Common myeloid progenitor, CD34-positive (primary cell): ENCODE results near the gene KLHL26.

Experiments
- CTCF ChIA-PET: fragments of 350-600 bp; sonication (Branson Sonifier 250); formaldehyde crosslinking; loops from one replicate; lab custom pipeline; 2021; ENCODE audit warnings: antibody characterized with exemption; lab: Charles Lee
- POLR2A ChIA-PET: fragments of 350-600 bp; sonication (Branson Sonifier 250); formaldehyde crosslinking; loops from one replicate; lab custom pipeline; 2021; ENCODE audit warnings: antibody characterized with exemption; lab: Charles Lee
- DNase-seq, 3 donors: peaks; one replicate each; pipeline versions ENCODE4 v3.0.0 to v3.0.0-alpha.2; 2013
- H3K27ac ChIP-seq, 2 experiments: 1 replicate in 1 of 2; 2 replicates in 1 of 2; pipeline ENCODE4 v1.7.0; 2013; ENCODE audit warnings: inconsistent platforms in 2 of 2, low read length in 2 of 2, mild to moderate bottlenecking in 2 of 2, low read depth in 1 of 2, moderate library complexity in 1 of 2; ENCODE audit not compliant: severe bottlenecking in 2 of 2, insufficient read depth in 1 of 2, poor library complexity in 1 of 2
- H3K27me3 ChIP-seq, 5 experiments: replicated peaks in 2 of 5; 1 replicate in 3 of 5; 2 replicates in 2 of 5; pipeline versions ENCODE4 v1.6.1 to v1.7.0; 2013; ENCODE audit warnings: low read length in 4 of 5, mild to moderate bottlenecking in 2 of 5, moderate library complexity in 2 of 5, inconsistent platforms in 1 of 5; ENCODE audit not compliant: insufficient read depth in 5 of 5, control insufficient read depth in 4 of 5
- H3K36me3 ChIP-seq, 4 experiments: 1 replicate in 2 of 4; 2 replicates in 2 of 4; pipeline versions ENCODE4 v1.6.1 to v1.7.0; 2013; ENCODE audit warnings: low read length in 3 of 4, control low read depth in 1 of 4, mild to moderate bottlenecking in 1 of 4; ENCODE audit not compliant: control insufficient read depth in 4 of 4, insufficient read depth in 4 of 4
- H3K4me1 ChIP-seq, 4 experiments: 1 replicate in 3 of 4; 2 replicates in 1 of 4; pipeline versions ENCODE4 v1.6.1 to v1.7.1; 2013; ENCODE audit warnings: low read length in 3 of 4, mild to moderate bottlenecking in 3 of 4, control low read depth in 1 of 4, inconsistent platforms in 1 of 4, moderate library complexity in 1 of 4; ENCODE audit not compliant: control insufficient read depth in 4 of 4, insufficient read depth in 4 of 4; ENCODE audit errors: control extremely low read depth in 1 of 4
- H3K4me3 ChIP-seq, 7 experiments: 1 replicate in 4 of 7; 2 replicates in 3 of 7; pipeline versions ENCODE4 v1.5.1 to v1.7.0; 2013; ENCODE audit warnings: mild to moderate bottlenecking in 7 of 7, low read length in 6 of 7, moderate library complexity in 6 of 7, inconsistent platforms in 2 of 7, low read depth in 2 of 7, control low read depth in 1 of 7; ENCODE audit not compliant: insufficient read depth in 4 of 7, control insufficient read depth in 1 of 7; ENCODE audit errors: extremely low read depth in 1 of 7
- H3K9me3 ChIP-seq, 5 experiments: 1 replicate in 4 of 5; 2 replicates in 1 of 5; pipeline versions ENCODE4 v1.6.1 to v1.7.1; 2013; ENCODE audit warnings: low read length in 4 of 5, mild to moderate bottlenecking in 2 of 5, inconsistent platforms in 1 of 5, low read depth in 1 of 5, moderate library complexity in 1 of 5; ENCODE audit not compliant: control insufficient read depth in 4 of 5, insufficient read depth in 2 of 5; ENCODE audit errors: control extremely low read depth in 1 of 5
- WGBS: methylation state at CpG from one replicate; pipeline ENCODE4 v1.1.5; 2013; ENCODE audit not compliant: insufficient coverage; 5-methylcytosine and 5-hydroxymethylcytosine counted together

The KLHL26 gene

DNA sequence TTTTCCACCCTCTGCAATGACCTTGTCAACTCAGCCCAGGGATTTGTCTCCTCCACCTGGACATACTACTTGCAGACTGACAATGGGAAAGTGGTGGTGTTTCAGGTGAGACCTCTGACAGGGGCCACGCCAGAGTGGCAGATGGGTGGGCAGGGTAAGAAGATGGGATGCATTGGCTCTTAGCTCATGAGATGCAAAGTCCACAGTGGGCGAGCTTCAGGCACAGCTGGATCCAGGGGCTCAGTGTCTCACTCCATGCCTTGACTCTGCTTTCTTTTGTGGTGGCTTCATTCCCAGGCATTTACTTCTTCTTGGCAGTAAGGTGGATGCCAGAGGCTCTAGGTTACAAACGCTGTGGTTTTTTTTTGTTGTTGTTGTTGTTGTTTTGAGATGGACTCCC lies 20.8 kb upstream of the KLHL26 start:
- DNase-seq = no peak
- ChIA-PET CTCF (no interaction called here), POLR2A (no interaction called here)
- Histone ChIP-seq H3K27ac (no peak overlapping the region), H3K36me3 (no peaks in the 10 kb centered on the region), H3K9me3 (peaks cover 0 to 6% (median 0%) of the 10 kb centered on the region in 5 experiments), H3K27me3 (peaks cover 0 to 69% (median 26%) of the 10 kb centered on the region in 5 experiments), H3K4me1 (peaks cover 0 to 24% (median 18%) of the 10 kb centered on the region in 4 experiments), H3K4me3 (no peak overlapping the region)
- 96% methylated on average over 2 of the region's 3 CpGs for WGBS

DNA sequence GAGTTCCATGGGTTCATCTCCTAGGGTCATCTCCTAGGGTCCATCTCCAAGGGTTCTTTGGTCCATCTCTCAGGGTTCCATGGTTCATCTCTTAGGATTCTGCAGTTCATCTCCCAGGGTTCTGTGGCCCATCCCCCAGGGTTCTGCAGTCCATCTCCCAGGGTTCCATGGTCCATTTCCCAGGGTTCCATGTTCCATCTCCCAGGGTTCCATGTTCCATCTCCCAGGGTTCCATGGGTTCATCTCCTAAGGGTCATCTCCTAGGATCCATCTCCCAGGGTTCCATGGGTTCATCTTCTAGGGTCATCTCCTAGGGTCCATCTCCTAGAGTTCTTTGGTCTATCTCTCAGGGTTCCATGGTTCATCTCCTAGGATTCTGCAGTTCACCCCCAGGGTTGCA lies 19.3 kb upstream of the KLHL26 start:
- H3K27me3 ChIP-seq = peaks cover 0 to 54% (median 17%) of the 10 kb centered on the region in 5 experiments
- peaks cover 0 to 6% (median 0%) of the 10 kb centered on the region in 5 experiments for H3K9me3 ChIP-seq
- no peak overlapping the region for H3K4me3 ChIP-seq
- H3K36me3 ChIP-seq = no peaks in the 10 kb centered on the region
- ChIA-PET CTCF (no interaction called here), POLR2A (no interaction called here)
- DNase-seq = no peak
- H3K27ac ChIP-seq = no peak overlapping the region
- H3K4me1 ChIP-seq = peaks cover 0 to 9% (median 7%) of the 10 kb centered on the region in 4 experiments

- no peak overlapping the region for H3K4me3 ChIP-seq
- 98% methylated on average over 7 of the region's 13 CpGs for WGBS
- ChIA-PET CTCF (no interaction called here), POLR2A (no interaction called here)
- DNase-seq = no peak
- H3K9me3 ChIP-seq = peaks cover 0 to 6% (median 0%) of the 10 kb centered on the region in 5 experiments
- H3K27me3 ChIP-seq = peaks cover 0 to 49% (median 17%) of the 10 kb centered on the region in 5 experiments
- peaks cover 0 to 3% (median under 1%) of the 10 kb centered on the region in 4 experiments for H3K4me1 ChIP-seq
- no peak overlapping the region for H3K27ac ChIP-seq
- H3K36me3 ChIP-seq = no peaks in the 10 kb centered on the region
Observed at GRCh38 chr19:18618236-18618635, 18.6 kb upstream of the KLHL26 start.

- H3K27ac ChIP-seq = no peak overlapping the region
- 98% methylated on average over 5 of the region's 10 CpGs for WGBS
- CTCF ChIA-PET = no interaction called here
- DNase-seq = no peak
- POLR2A ChIA-PET = no interaction called here
- H3K9me3 ChIP-seq = peaks cover 0 to 6% (median 0%) of the 10 kb centered on the region in 5 experiments
- no peaks in the 10 kb centered on the region for H3K36me3 ChIP-seq
- peaks cover 0 to 28% (median 14%) of the 10 kb centered on the region in 5 experiments for H3K27me3 ChIP-seq
- no peaks in the 10 kb centered on the region for H3K4me1 ChIP-seq
- H3K4me3 ChIP-seq = no peak overlapping the region
Observed at GRCh38 chr19:18620311-18620710, 16.5 kb upstream of the KLHL26 start.

GRCh38 chr19:18620902-18621301 lies 15.9 kb upstream of the KLHL26 start:
- ChIA-PET CTCF (no interaction called here), POLR2A (interaction anchor here (0.6 kb wide), 1 partner anchor 64 kb away, joined by 3 read pairs; no protein-coding TSS in a partner anchor)
- DNase-seq = no peak
- peaks cover 0 to 6% (median 0%) of the 10 kb centered on the region in 5 experiments for H3K9me3 ChIP-seq
- H3K27ac ChIP-seq = no peak overlapping the region
- no peaks in the 10 kb centered on the region for H3K4me1 ChIP-seq
- peaks cover 0 to 23% (median 12%) of the 10 kb centered on the region in 5 experiments for H3K27me3 ChIP-seq
- H3K4me3 ChIP-seq = no peak overlapping the region
- WGBS = 93% methylated on average over 3 of the region's 7 CpGs
- H3K36me3 ChIP-seq = no peaks in the 10 kb centered on the region

DNA sequence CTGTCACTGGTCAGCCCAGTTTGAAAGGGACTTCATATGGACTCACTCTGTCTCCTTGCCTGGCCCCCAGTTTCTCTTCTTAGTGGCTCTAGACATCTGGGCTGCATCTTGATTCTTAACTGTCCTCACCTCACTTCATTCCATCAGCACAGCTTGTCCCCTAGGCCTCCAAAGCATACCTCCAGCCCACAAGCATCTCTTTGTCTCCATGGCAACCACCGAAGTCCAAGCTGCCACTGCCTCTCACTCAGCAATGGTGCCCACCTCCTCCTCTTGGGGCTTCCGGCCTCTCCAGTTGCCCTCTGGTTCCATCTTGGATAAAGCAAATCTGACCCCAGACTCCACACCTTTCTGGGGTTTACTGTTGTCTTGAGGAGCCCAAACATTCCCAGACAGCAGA lies 9.9 kb upstream of the KLHL26 start:
- no peak overlapping the region for H3K4me3 ChIP-seq
- DNase-seq = no peak
- H3K27me3 ChIP-seq = peaks cover 0 to 5% (median 1%) of the 10 kb centered on the region in 5 experiments
- no peaks in the 10 kb centered on the region for H3K36me3 ChIP-seq
- WGBS = 78% methylated on average over 2 of the region's 2 CpGs
- H3K27ac ChIP-seq = no peak overlapping the region
- no peaks in the 10 kb centered on the region for H3K9me3 ChIP-seq
- H3K4me1 ChIP-seq = peaks cover 0 to 3% (median 0%) of the 10 kb centered on the region in 4 experiments
- ChIA-PET CTCF (no interaction called here), POLR2A (no interaction called here)

- H3K36me3 ChIP-seq = no peaks in the 10 kb centered on the region
- DNase-seq = peak in 1 of 3 donors; percentile 39
- ChIA-PET POLR2A (no interaction called here), CTCF (interaction anchor here (1.1 to 2.4 kb wide), 4 partner anchors 15 to 47 kb away, joined by 3 to 7 read pairs (median 4); no protein-coding TSS in a partner anchor)
- H3K9me3 ChIP-seq = no peaks in the 10 kb centered on the region
- H3K4me1 ChIP-seq = peaks cover 0 to 3% (median 0%) of the 10 kb centered on the region in 4 experiments
- H3K4me3 ChIP-seq = no peak overlapping the region
- no peak overlapping the region for H3K27ac ChIP-seq
- peaks cover 0 to 3% (median 0%) of the 10 kb centered on the region in 5 experiments for H3K27me3 ChIP-seq
- 85% methylated on average over 11 of the region's 15 CpGs for WGBS
Observed at GRCh38 chr19:18629166-18630088, 7.4 kb upstream of the KLHL26 start.
